Measurements from ENCODE around the gene INAFM2.

Gene INAFM2

GRCh38 chr15:40340740-40341400, 17.4 kb downstream of the INAFM2 start, which contains the start of gene CCDC9B:
TSS of gene CCDC9B (minus strand) at chr15:40340939. CDS start at chr15:40340819, 120 bp downstream.
- DNase-seq (ENCODE audit: extremely low spot score) = peak; percentile 33
- ChIA-PET CTCF (interaction anchor here (0.6 to 1.6 kb wide), 6 partner anchors 18 to 282 kb away, joined by 3 to 6 read pairs (median 4); partner anchors contain the start of gene IVD), POLR2A (interaction anchor here (0.7 to 1.6 kb wide), 7 partner anchors 12 to 553 kb away, joined by 3 to 5 read pairs (median 3); partner anchors contain the start of genes BAHD1, DISP2, INAFM2 and VPS18)
- TF ChIP-seq SUZ12 (IDR thresholded peaks at IDR 0.05) (no peak), HDGF (IDR thresholded peaks at IDR 0.05; ENCODE audit: borderline replicate concordance) (no peak), LEF1 (IDR thresholded peaks at IDR 0.05; ENCODE audit: borderline replicate concordance) (no peak)

- no peak for TF ChIP-seq TARDBP (IDR thresholded peaks at IDR 0.05)
- no peak for TF ChIP-seq ZNF384 (IDR thresholded peaks at IDR 0.05)
- no peak for TF ChIP-seq SP1 (IDR thresholded peaks at IDR 0.05)
- no peak for TF ChIP-seq HDGF (IDR thresholded peaks at IDR 0.05; ENCODE audit: borderline replicate concordance)
- TF ChIP-seq CTBP1 (IDR thresholded peaks at IDR 0.05; ENCODE audit: borderline replicate concordance) = no peak
- TF ChIP-seq FOXK2 (IDR thresholded peaks at IDR 0.05) = no peak
- TF ChIP-seq NFRKB (IDR thresholded peaks at IDR 0.05) = no peak
- no peak for TF ChIP-seq ELF4 (IDR thresholded peaks at IDR 0.05)
- no peak for TF ChIP-seq L3MBTL2 (conservative IDR thresholded peaks at IDR 0.05)
- TF ChIP-seq BHLHE40 (IDR thresholded peaks at IDR 0.05; ENCODE audit: borderline replicate concordance) = no peak
- ChIA-PET CTCF (interaction anchor here (1.3 kb wide), 1 partner anchor 26 kb away, joined by 3 read pairs; no protein-coding TSS in a partner anchor), POLR2A (interaction anchor here (1.0 to 1.1 kb wide), 2 partner anchors 14 to 63 kb away, joined by 3 to 4 read pairs; partner anchors contain the start of gene IVD)
- DNase-seq (ENCODE audit: extremely low spot score) = no peak
These were observed 19.2 kb downstream of the INAFM2 start for GRCh38 chr15:40342416-40343320.

- no peak for DNase-seq (ENCODE audit: extremely low spot score)
- TF ChIP-seq SUZ12 (IDR thresholded peaks at IDR 0.05) = no peak
- TF ChIP-seq LEF1 (IDR thresholded peaks at IDR 0.05; ENCODE audit: borderline replicate concordance) = no peak
- TF ChIP-seq FOXK2 (IDR thresholded peaks at IDR 0.05) = no peak
- TF ChIP-seq NFRKB (IDR thresholded peaks at IDR 0.05) = no peak
- no peak for TF ChIP-seq HDGF (IDR thresholded peaks at IDR 0.05; ENCODE audit: borderline replicate concordance)
- CTCF ChIA-PET = interaction anchor here (1.1 to 2.1 kb wide), 3 partner anchors 16 to 78 kb away, joined by 4 to 7 read pairs (median 5); no protein-coding TSS in a partner anchor
- POLR2A ChIA-PET = interaction anchor here (1.0 to 1.1 kb wide), 2 partner anchors 14 to 62 kb away, joined by 3 to 4 read pairs; partner anchors contain the start of gene IVD
These were observed 20.0 kb downstream of the INAFM2 start for GRCh38 chr15:40343512-40343911.

GRCh38 chr15:40344217-40344616, 20.7 kb downstream of the INAFM2 start:
- CTCF ChIA-PET = interaction anchor here (0.6 to 2.1 kb wide), 7 partner anchors 17 to 107 kb away, joined by 3 to 7 read pairs (median 3); no protein-coding TSS in a partner anchor
- POLR2A ChIA-PET = interaction anchor here (0.6 kb wide), 1 partner anchor 24 kb away, joined by 3 read pairs; no protein-coding TSS in a partner anchor
- TF ChIP-seq TARDBP (IDR thresholded peaks at IDR 0.05) (no peak), FOXM1 (IDR thresholded peaks at IDR 0.05; ENCODE audit: borderline replicate concordance) (no peak), ARNT (IDR thresholded peaks at IDR 0.05) (no peak), FOXK2 (IDR thresholded peaks at IDR 0.05) (no peak), ELF4 (IDR thresholded peaks at IDR 0.05) (no peak), LEF1 (IDR thresholded peaks at IDR 0.05; ENCODE audit: borderline replicate concordance) (no peak), HDGF (IDR thresholded peaks at IDR 0.05; ENCODE audit: borderline replicate concordance) (no peak), FOXA1 (IDR thresholded peaks at IDR 0.05) (no peak), L3MBTL2 (conservative IDR thresholded peaks at IDR 0.05) (no peak), PKNOX1 (IDR thresholded peaks at IDR 0.05) (no peak), SP1 (IDR thresholded peaks at IDR 0.05) (no peak), SUZ12 (IDR thresholded peaks at IDR 0.05) (no peak), CTBP1 (IDR thresholded peaks at IDR 0.05; ENCODE audit: borderline replicate concordance) (no peak), BHLHE40 (IDR thresholded peaks at IDR 0.05; ENCODE audit: borderline replicate concordance) (no peak), NFRKB (IDR thresholded peaks at IDR 0.05) (no peak), ZNF384 (IDR thresholded peaks at IDR 0.05) (no peak)
- no peak for DNase-seq (ENCODE audit: extremely low spot score)

- POLR2A ChIA-PET = interaction anchor here (0.6 to 0.8 kb wide), 2 partner anchors 24 to 61 kb away, joined by 3 read pairs; partner anchors contain the start of gene IVD
- no peak for TF ChIP-seq CTBP1 (IDR thresholded peaks at IDR 0.05; ENCODE audit: borderline replicate concordance)
- TF ChIP-seq L3MBTL2 (conservative IDR thresholded peaks at IDR 0.05) = no peak
- no peak for TF ChIP-seq HDGF (IDR thresholded peaks at IDR 0.05; ENCODE audit: borderline replicate concordance)
- no peak for TF ChIP-seq FOXA1 (IDR thresholded peaks at IDR 0.05)
- TF ChIP-seq ZNF384 (IDR thresholded peaks at IDR 0.05) = no peak
- no peak for TF ChIP-seq SP1 (IDR thresholded peaks at IDR 0.05)
- no peak for TF ChIP-seq FOXK2 (IDR thresholded peaks at IDR 0.05)
- no peak for TF ChIP-seq LEF1 (IDR thresholded peaks at IDR 0.05; ENCODE audit: borderline replicate concordance)
- TF ChIP-seq TARDBP (IDR thresholded peaks at IDR 0.05) = no peak
- no peak for TF ChIP-seq ELF4 (IDR thresholded peaks at IDR 0.05)
- no peak for TF ChIP-seq FOXM1 (IDR thresholded peaks at IDR 0.05; ENCODE audit: borderline replicate concordance)
These were observed 21.2 kb downstream of the INAFM2 start for GRCh38 chr15:40344631-40345120.

GRCh38 chr15:40345225-40345866, 21.9 kb downstream of the INAFM2 start:
- ChIA-PET POLR2A (interaction anchor here (0.8 to 1.7 kb wide), 2 partner anchors 60 kb away, joined by 3 read pairs; partner anchors contain the start of gene IVD), CTCF (interaction anchor here (0.5 to 2.1 kb wide), 4 partner anchors 12 to 118 kb away, joined by 3 to 7 read pairs (median 4); partner anchors contain the start of gene DISP2)
- TF ChIP-seq ELF4 (IDR thresholded peaks at IDR 0.05) = no peak
- no peak for TF ChIP-seq L3MBTL2 (conservative IDR thresholded peaks at IDR 0.05)
- no peak for TF ChIP-seq TARDBP (IDR thresholded peaks at IDR 0.05)
- no peak for TF ChIP-seq ZNF384 (IDR thresholded peaks at IDR 0.05)
- TF ChIP-seq SP1 (IDR thresholded peaks at IDR 0.05) = no peak
- no peak for TF ChIP-seq SUZ12 (IDR thresholded peaks at IDR 0.05)
- TF ChIP-seq HDGF (IDR thresholded peaks at IDR 0.05; ENCODE audit: borderline replicate concordance) = no peak
- no peak for TF ChIP-seq FOXK2 (IDR thresholded peaks at IDR 0.05)
- no peak for TF ChIP-seq FOXA1 (IDR thresholded peaks at IDR 0.05)
- no peak for TF ChIP-seq LEF1 (IDR thresholded peaks at IDR 0.05; ENCODE audit: borderline replicate concordance)
- no peak for TF ChIP-seq BHLHE40 (IDR thresholded peaks at IDR 0.05; ENCODE audit: borderline replicate concordance)
- TF ChIP-seq CTBP1 (IDR thresholded peaks at IDR 0.05; ENCODE audit: borderline replicate concordance) = no peak
- DNase-seq (ENCODE audit: extremely low spot score) = no peak

More at GRCh38 chr15:40344631-40345120, 21.2 kb downstream of the INAFM2 start:
- DNase-seq (ENCODE audit: extremely low spot score) = peak; percentile 60
- CTCF ChIA-PET = interaction anchor here (0.5 to 2.1 kb wide), 9 partner anchors 13 to 118 kb away, joined by 3 to 7 read pairs (median 3); partner anchors contain the start of gene DISP2

All from HEK293T (cell line).